Activated gamma-delta T cell treated with Interleukin-2 at 50 U/mL for 16 hours (primary cell): Measurements from ENCODE around the gene ADGRE2.
A peak's percentile ranks its signal among the peaks of the same experiment; 100 is the strongest.

Experiments
- DNase-seq: peaks from one replicate; pipeline ENCODE4 v3.0.0-alpha.2; 2020

Gene ADGRE2

GRCh38 chr19:14731200-14731599 is 47.2 kb downstream of the ADGRE2 start:
- DNase-seq = no peak

GRCh38 chr19:14728595-14728994 is 49.8 kb downstream of the ADGRE2 start:
- no peak for DNase-seq

GRCh38 chr19:14722127-14722526 is 56.2 kb downstream of the ADGRE2 start:
- DNase-seq = no peak

- DNase-seq = no peak
Measured at GRCh38 chr19:14719162-14719561, 59.2 kb downstream of the ADGRE2 start.

GRCh38 chr19:14718522-14719116 is 59.7 kb downstream of the ADGRE2 start:
- no peak for DNase-seq

GRCh38 chr19:14715841-14716240 is 62.5 kb downstream of the ADGRE2 start:
- DNase-seq = no peak

- no peak for DNase-seq
Measured at GRCh38 chr19:14704450-14704849, 73.9 kb downstream of the ADGRE2 start.

GRCh38 chr19:14703833-14704232 is 74.5 kb downstream of the ADGRE2 start:
- no peak for DNase-seq

GRCh38 chr19:14700711-14701375 is 77.5 kb downstream of the ADGRE2 start:
- no peak for DNase-seq

- DNase-seq = no peak
Measured at GRCh38 chr19:14699641-14700040, 78.7 kb downstream of the ADGRE2 start.

GRCh38 chr19:14695471-14695870 is 82.9 kb downstream of the ADGRE2 start:
- DNase-seq = no peak

- no peak for DNase-seq
Measured at GRCh38 chr19:14694641-14695266, 83.6 kb downstream of the ADGRE2 start.

GRCh38 chr19:14689598-14690503 is 88.5 kb downstream of the ADGRE2 start, which contains the start of gene ZNF333:
TSS of gene ZNF333 (plus strand) at chr19:14690048. CDS start at chr19:14693492, 3,444 bp downstream.
- DNase-seq = peak; percentile 99

GRCh38 chr19:14686411-14686810 is 91.9 kb downstream of the ADGRE2 start:
- no peak for DNase-seq

GRCh38 chr19:14683439-14683838 is 94.9 kb downstream of the ADGRE2 start:
- no peak for DNase-seq
